ENCODE data around the gene MICOS13.

DNA sequence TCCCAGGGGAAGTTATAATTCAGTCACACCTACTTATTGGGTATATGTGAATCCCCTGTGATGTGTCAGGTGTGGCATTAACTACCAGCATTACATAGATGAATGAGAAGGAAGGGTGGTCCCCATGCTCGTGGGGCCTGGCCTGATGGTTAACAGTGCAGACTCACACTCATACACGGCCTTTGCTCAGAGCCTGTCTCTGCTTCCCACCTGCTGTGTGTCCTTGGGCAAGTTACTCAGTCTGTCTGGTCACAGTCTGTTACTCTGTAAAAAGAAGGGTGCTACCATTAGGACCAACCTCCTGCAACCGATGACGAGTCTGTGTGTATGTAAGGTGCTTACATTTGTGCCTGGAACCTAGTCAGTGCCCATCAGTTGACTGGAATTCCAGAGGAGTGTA is 33.6 kb downstream of the MICOS13 start:
- TF ChIP-seq, protein P1, sequence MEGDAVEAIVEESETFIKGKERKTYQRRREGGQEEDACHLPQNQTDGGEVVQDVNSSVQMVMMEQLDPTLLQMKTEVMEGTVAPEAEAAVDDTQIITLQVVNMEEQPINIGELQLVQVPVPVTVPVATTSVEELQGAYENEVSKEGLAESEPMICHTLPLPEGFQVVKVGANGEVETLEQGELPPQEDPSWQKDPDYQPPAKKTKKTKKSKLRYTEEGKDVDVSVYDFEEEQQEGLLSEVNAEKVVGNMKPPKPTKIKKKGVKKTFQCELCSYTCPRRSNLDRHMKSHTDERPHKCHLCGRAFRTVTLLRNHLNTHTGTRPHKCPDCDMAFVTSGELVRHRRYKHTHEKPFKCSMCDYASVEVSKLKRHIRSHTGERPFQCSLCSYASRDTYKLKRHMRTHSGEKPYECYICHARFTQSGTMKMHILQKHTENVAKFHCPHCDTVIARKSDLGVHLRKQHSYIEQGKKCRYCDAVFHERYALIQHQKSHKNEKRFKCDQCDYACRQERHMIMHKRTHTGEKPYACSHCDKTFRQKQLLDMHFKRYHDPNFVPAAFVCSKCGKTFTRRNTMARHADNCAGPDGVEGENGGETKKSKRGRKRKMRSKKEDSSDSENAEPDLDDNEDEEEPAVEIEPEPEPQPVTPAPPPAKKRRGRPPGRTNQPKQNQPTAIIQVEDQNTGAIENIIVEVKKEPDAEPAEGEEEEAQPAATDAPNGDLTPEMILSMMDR (IDR thresholded peaks at IDR 0.05 in 2 of 3, conservative IDR thresholded peaks at IDR 0.05 in 1 of 3; ENCODE audit: control insufficient read depth in 2 of 3, extremely low read depth in 1 of 3, insufficient read depth in 1 of 3, low read depth in 3 of 3, low read length in 3 of 3) = no peak
- no peak for TF ChIP-seq TAF1 (IDR thresholded peaks at IDR 0.05; ENCODE audit: borderline replicate concordance, low read depth, low read length)
- TF ChIP-seq NR2F1 (conservative IDR thresholded peaks at IDR 0.05) = no peak
- TF ChIP-seq CHD1 (IDR thresholded peaks at IDR 0.05; ENCODE audit: low read depth, low read length) = no peak
- TF ChIP-seq MYC (IDR thresholded peaks at IDR 0.05; ENCODE audit: insufficient read depth, insufficient read length, insufficient replicate concordance, low read length, severe bottlenecking) = no peak
- TF ChIP-seq CHD4 (IDR thresholded peaks at IDR 0.05) = no peak
- TF ChIP-seq EZH2 (IDR thresholded peaks at IDR 0.05; ENCODE audit: borderline replicate concordance, control insufficient read depth, low read depth, low read length) = no peak
- no peak for TF ChIP-seq RBBP5 (conservative IDR thresholded peaks at IDR 0.05)
- no peak for TF ChIP-seq POLR2A (IDR thresholded peaks at IDR 0.05; ENCODE audit: low read depth, low read length)
- TF ChIP-seq POLR2AphosphoS2 (IDR thresholded peaks at IDR 0.05; ENCODE audit: low read depth, low read length) = no peak
- no peak for TF ChIP-seq SUZ12 (IDR thresholded peaks at IDR 0.05; ENCODE audit: unreplicated experiment)
- no peak for TF ChIP-seq CBFB (IDR thresholded peaks at IDR 0.05; ENCODE audit: low read depth)
- TF ChIP-seq JUND (IDR thresholded peaks at IDR 0.05; ENCODE audit: low read depth, low read length) = no peak

Data from GM12878 (cell line).